ENCODE data around the gene TMEM14B.
"Not testable (repeated sequence)": the region's sequence is repeated elsewhere in the genome, so short reads cannot be mapped to it uniquely, and the experiment has no call there.

TMEM14B gene

DNA sequence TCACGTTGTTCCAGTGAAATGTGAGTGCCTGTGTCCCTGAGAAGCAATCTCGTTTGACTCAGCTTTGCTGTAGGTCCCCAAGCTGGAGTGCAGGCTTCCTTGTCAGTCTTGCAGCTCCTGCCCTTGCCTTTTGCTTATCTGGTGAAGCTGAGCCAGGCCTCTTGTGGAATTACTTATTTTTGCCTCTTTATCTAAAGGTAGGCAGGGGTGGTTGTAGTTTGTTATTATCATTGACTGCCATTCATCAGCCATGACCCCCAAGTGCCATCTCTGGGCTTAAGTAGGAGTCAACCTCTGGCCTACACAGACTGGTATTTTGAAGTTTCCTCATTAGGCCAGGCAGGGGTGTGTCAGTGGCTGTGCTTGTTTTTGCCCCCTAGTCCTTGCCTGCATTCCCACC lies 2.1 kb downstream of the TMEM14B start:
- DNase-seq: no peak

GRCh38 chr6:10750568-10750967 lies 3.0 kb downstream of the TMEM14B start:
- not testable (repeated sequence) for DNase-seq

DNA sequence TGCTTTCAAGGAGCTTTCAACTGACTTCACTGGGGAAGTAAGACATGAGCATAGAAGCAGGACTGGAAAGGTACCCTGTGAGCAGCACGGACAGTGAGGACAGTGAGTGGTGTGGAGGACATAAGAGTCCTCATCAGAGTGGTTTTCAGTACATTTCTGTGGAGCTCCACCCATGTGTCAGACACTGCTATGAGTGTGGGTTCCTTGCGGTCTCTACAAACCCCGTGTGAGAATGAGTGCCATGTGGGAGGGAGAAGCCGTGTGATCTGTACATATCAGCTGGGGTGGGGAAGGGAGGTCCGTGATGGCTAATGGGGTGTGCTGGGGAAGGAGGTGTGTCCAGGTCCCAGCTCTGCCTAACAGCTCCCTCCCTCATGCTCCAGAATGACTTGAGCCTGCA lies 4.2 kb downstream of the TMEM14B start:
- DNase-seq: not testable (repeated sequence)

DNA sequence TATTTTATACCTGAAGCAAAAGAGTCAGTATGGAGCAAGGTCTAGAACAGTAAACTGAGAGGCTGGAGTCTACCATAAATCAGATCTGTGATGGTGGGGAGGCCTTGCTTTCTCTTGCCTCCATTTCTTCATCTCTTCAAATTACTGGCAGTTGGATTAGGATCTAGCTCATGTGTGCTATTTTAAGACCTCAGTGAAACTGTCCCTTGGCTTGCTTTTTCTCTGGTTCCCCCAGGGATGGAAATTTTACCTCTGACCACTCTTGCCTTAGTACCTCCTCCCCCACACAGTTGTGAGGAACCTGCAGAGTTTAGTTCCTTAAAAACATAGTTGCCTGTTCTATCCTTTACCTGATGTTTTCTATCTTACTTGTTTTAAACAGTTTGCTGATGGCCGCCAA lies 8.5 kb downstream of the TMEM14B start:
- no peak for DNase-seq

DNA sequence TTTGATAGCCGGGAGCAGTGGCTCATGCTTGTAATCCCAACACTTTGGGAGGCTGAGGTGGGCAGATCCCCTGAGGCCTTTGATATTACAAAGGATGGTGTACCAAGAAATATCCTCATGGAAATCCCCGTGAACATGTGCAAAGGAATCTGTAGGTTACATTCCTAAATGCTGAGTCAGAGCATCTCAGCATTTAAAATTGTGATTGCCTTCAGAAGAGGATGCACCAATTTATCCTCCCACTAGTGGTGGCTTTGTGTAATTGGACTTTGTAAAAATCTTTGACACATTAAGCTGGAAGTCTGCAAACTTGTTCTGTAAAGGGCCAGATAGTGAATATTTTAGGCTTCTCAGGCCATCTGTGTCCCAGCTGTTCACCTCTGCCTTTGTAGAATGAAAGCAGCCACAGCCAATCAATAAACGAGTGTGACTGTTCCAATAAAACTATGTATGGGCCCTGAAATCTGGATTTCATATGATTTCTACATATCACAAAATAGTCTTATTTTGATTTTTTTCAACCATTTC lies 11.8 kb downstream of the TMEM14B start:
- peak; percentile 2 to 21 (median 5) for DNase-seq

DNA sequence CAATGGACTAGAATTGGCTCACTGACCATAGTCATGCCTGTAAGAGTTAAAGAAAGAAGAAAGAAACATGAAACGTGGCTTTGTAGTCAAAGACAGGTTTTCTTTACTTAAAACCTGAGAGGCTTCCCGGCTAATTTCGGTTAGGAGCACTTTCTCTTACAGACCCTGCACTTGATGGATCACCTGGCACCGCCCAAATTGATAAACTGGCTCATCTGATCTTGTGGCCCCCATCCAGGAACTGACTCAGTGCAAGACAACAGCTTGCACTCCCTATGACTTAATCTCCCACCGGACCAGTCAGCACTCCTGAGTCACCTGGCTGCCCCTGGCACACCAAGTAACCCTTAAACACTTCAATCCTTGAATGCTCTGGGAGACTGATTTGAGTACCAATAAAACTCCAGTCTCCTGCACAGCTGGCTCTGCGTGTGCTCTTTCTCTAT lies 12.3 kb downstream of the TMEM14B start:
- peak in 1 of 3 experiments; percentile 4 for DNase-seq

GRCh38 chr6:10763006-10763405 lies 15.4 kb downstream of the TMEM14B start:
- no peak for DNase-seq

DNA sequence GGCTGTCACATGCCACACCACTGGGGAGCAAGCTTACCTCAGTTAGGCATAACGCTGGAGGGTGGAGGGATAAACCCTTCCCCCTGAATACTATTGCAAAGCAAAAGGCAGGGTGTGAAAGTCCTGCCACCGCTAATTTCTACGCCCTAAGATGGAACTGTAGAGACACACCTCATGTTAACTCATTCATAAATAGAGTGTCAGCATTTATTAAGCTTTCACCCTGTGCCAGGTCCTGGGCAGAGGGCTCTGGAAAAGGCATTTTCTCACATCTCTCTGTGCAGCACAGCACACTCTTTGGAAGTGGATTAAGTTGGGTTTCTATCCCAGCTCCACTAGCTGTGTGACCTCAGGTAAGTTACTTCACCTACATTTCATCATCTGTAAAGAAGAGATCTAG lies 21.8 kb downstream of the TMEM14B start:
- no peak for DNase-seq

- DNase-seq: no peak
Observed at GRCh38 chr6:10771371-10771894, 23.8 kb downstream of the TMEM14B start.

DNA sequence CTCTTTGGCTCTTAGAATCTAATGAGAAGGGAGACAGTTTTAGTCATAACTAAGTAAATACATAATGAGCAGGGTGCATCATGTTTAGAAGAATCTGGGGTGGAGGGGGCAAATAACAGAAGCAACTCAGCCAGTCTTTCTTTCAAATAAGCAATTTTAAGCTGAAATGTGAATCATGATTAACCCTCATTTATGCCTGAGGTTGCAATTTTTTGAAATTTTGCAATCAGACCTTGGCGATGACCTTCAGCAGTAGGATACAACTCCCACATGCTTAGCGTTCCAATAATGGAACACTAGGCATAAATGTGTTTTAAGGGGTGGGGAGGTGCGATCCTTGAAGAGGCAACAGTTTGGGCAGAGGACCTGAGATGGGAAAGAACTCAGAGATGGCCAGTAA lies 30.6 kb downstream of the TMEM14B start:
- no peak for DNase-seq

DNA sequence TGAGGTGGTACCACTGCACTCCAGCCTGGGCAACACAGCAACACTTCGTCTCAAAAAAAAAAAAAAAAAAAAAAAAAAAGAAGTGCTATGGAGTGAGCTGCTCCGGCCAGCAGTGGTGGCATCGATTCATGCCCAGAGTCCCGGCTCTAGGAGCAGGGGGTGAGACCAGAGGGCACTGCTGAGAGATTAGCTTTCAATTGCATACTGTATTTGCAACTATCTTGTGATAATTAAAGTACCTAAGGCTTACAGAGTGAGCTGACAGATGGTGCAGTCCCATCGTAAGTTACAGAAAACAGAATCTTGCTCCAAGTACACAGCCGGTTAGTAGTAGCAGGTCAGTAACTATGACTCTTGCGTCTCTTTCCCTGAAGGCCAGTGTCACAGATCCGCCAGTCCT lies 31.5 kb downstream of the TMEM14B start:
- DNase-seq: no peak

GRCh38 chr6:10791673-10792072 lies 44.1 kb downstream of the TMEM14B start:
- DNase-seq: no peak

- no peak for DNase-seq
Observed at GRCh38 chr6:10792101-10792500, 44.5 kb downstream of the TMEM14B start.

DNA sequence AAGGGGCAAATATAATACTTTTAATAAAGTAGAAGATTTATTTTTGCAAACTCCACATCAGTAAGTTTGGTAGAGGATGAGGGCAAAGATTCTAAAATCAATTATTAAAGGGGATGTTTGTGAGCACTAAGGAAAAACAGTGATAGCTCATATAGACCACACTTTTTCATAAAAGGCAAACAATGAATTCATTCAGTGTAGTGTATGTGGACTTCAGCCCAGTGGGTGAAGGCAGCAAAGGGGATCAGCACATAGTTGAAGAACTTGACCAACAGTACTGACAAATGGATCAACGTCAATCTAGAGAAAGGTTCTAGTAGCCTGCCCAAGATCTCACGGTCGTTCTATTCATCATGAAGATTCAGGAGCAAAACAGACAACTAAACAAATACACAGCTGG lies 45.4 kb downstream of the TMEM14B start:
- no peak for DNase-seq

DNA sequence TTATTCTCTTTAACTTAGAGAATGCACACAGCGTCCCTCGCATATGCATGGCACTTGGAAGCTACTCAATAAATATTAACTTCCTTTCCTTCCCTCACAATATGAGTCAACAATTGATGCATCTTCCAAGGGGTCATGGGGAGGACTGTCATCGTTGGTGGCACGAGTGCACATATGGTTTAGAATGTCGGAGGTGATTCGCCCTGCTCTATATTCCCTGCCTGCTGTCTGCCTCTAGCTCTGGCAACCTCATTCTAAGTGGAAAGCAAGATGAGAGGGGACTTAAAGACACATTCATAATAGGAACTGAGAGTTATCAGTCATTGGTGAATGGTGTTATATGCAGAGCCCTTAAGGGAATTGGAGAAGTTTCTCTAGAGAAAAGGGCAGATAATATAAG lies 46.1 kb downstream of the TMEM14B start:
- no peak for DNase-seq

DNA sequence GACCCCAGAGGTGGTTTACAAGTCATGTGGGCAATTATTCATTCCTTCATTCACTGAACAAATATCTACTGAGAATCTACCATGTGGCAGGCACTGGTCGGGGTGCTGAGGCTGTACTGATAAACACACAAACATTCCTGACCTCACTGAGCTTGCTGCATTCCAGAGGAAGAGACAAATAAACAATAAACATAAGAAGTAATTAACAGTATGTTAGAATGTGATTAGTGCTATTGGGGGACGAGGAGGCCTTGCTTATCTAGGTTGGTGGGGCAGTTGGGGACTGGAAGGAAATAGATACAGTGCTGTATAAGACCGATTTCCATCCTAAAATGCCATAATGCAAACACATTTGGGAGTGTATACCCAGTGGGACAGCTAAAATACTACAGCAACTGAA lies 46.6 kb downstream of the TMEM14B start:
- DNase-seq: no peak

DNA sequence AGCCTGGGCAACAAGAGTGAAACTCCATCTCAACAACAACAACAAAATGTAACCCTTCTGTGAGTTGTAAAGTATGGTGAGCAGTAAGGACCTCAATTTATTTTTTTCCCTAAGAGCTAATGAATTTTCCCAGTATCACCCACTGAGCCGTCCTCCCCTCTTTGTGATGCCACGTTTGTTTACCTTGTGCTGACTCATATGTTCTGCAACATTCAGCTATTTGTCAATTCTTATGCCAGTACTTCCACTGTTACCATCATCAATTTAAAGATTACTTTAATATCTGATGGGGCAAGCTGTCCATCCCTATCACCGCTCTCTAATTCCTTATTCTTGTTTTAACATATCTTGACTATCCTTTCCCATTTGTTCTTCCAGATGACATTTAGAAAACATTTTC lies 53.2 kb downstream of the TMEM14B start:
- DNase-seq: peak in 1 of 3 experiments; percentile 59

- peak; percentile 35 to 73 (median 69) for DNase-seq
Observed at GRCh38 chr6:10801224-10801848, 53.7 kb downstream of the TMEM14B start.
